ENCODE measurements around the gene NECTIN1. TPM values are rescaled to one million over a fixed set of nuclear protein-coding genes. Genes with fewer than 3 reads are reported as not detected.

NECTIN1 gene
- total RNA-seq, 1 experiment from 2014 or later: 19.9 TPM

DNA sequence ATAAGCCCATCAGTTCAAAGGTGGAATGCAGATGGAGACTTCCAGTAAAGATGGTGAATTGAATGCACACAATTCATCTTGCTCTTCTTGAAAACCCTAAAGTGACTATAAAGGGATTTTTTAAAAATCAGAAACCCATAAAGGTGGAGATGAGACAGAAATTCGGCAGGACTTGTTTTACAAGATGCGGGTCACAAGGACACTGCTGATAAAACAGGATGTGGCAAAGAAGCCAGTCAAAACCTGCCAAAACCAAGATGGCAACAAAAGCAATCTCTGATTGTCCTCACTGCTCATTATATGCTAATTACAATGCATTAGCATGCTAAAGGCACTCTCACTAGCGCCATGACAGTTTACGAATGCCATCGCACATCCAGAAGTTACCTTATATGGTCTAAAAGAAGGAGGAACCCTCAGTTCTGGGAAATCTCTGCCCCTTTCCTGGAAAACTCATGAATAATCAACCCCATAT, 137.1 kb downstream of the NECTIN1 start:
- no peaks in the 10 kb centered on the region for H3K79me2 ChIP-seq (ENCODE audit: low read length)
- no peak for ATAC-seq
- H3K9ac ChIP-seq (ENCODE audit: low read length): no peak overlapping the region
- no peak for TF ChIP-seq EZH2 (IDR thresholded peaks at IDR 0.05; ENCODE audit: low read length, unreplicated experiment)
- no peak for TF ChIP-seq EZH2phosphoT487 (IDR thresholded peaks at IDR 0.05; ENCODE audit: borderline replicate concordance, low read length)
- TF ChIP-seq, protein P1, sequence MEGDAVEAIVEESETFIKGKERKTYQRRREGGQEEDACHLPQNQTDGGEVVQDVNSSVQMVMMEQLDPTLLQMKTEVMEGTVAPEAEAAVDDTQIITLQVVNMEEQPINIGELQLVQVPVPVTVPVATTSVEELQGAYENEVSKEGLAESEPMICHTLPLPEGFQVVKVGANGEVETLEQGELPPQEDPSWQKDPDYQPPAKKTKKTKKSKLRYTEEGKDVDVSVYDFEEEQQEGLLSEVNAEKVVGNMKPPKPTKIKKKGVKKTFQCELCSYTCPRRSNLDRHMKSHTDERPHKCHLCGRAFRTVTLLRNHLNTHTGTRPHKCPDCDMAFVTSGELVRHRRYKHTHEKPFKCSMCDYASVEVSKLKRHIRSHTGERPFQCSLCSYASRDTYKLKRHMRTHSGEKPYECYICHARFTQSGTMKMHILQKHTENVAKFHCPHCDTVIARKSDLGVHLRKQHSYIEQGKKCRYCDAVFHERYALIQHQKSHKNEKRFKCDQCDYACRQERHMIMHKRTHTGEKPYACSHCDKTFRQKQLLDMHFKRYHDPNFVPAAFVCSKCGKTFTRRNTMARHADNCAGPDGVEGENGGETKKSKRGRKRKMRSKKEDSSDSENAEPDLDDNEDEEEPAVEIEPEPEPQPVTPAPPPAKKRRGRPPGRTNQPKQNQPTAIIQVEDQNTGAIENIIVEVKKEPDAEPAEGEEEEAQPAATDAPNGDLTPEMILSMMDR (conservative IDR thresholded peaks at IDR 0.05; ENCODE audit: low read depth, low read length): no peak
- BruUV-seq (replicated peaks): no TSS peak
- ChIA-PET POLR2A (ENCODE audit: unreplicated experiment) (no interaction called here), CTCF (no interaction called here)
- H3K9me2 ChIP-seq (replicated peaks; ENCODE audit: low read length): no peaks in the 10 kb centered on the region
- no peaks in the 10 kb centered on the region for H3K36me3 ChIP-seq (ENCODE audit: low read depth, low read length)
- H2AFZ ChIP-seq (ENCODE audit: low read length): no peak overlapping the region
- DNase-seq: peak; percentile 56
- peak overlapping the region; percentile 89 for H3K27ac ChIP-seq (ENCODE audit: low read length)
- peak overlapping the region; percentile 38; the same call in 1 of the 2 replicates for H3K4me2 ChIP-seq (ENCODE audit: low read length)
- peaks cover 14% of the 10 kb centered on the region for H3F3A ChIP-seq (ENCODE audit: low read length, unreplicated experiment)
- intact Hi-C loops (cut with micrococcal nuclease): loop anchor here (2.0 to 10.0 kb wide), 2 partner anchors 111 to 133 kb away; partner anchors contain the start of gene NECTIN1
- peaks cover 48% of the 10 kb centered on the region for H3K4me1 ChIP-seq (ENCODE audit: insufficient read depth, low read length)
- no peaks in the 10 kb centered on the region for H3K9me3 ChIP-seq (ENCODE audit: low read length)
- no peak overlapping the region for H3K4me3 ChIP-seq (ENCODE audit: low read length)
- H3K27me3 ChIP-seq (ENCODE audit: low read length): no peaks in the 10 kb centered on the region
- H4K20me1 ChIP-seq (ENCODE audit: low read length): no peaks in the 10 kb centered on the region

DNA sequence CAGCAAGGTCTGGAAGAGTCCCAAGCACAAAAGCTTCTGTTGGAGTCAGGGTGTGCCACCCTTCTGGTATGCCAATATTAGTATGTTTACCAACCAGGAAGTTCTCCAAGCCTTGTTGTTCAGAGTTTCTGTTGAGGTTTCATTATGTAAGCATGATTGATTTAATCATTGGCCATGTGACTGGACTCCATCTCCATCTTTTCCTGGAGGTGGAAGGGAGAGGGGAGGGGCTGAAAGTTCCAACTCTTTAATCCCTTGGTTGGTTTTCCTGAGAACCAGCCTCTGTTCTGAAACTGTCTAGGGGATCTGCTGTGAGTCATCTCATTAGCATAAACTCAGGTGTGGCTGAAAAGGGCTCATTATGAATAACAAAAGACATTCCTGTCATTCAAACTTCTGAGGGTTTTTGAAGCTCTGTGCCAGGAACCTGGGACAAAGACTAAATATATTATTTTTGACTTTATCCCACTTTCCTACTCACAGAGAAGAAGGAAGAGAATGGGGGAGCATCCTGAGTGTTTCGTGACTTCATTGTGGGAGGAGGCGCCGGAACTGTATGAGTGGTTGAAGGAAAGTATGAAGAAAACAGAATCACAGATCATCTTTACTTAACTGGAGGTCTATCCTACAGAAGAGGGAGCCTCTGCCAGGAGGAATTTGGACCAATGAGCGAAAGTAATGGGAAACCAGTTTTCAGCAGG, 138.2 kb downstream of the NECTIN1 start:
- peak; percentile 97 for DNase-seq
- Histone ChIP-seq H3K36me3 (ENCODE audit: low read depth, low read length) (no peaks in the 10 kb centered on the region), H3K27ac (ENCODE audit: low read length) (peak overlapping the region; percentile 89), H3K27me3 (ENCODE audit: low read length) (no peaks in the 10 kb centered on the region), H3K9me2 (replicated peaks; ENCODE audit: low read length) (no peaks in the 10 kb centered on the region), H3K4me2 (ENCODE audit: low read length) (peak overlapping the region; percentile 38), H3K9me3 (ENCODE audit: low read length) (no peaks in the 10 kb centered on the region), H2AFZ (ENCODE audit: low read length) (peak overlapping the region; percentile 5; the same call in 1 of the 2 replicates), H3K79me2 (ENCODE audit: low read length) (no peaks in the 10 kb centered on the region), H3K9ac (ENCODE audit: low read length) (peak overlapping the region; percentile 57), H3F3A (ENCODE audit: low read length, unreplicated experiment) (peaks cover 14% of the 10 kb centered on the region), H3K4me3 (ENCODE audit: low read length) (no peak overlapping the region), H4K20me1 (ENCODE audit: low read length) (no peaks in the 10 kb centered on the region), H3K4me1 (ENCODE audit: insufficient read depth, low read length) (peaks cover 56% of the 10 kb centered on the region)
- TF ChIP-seq EZH2 (IDR thresholded peaks at IDR 0.05; ENCODE audit: low read length, unreplicated experiment): no peak
- TF ChIP-seq, protein P1 (conservative IDR thresholded peaks at IDR 0.05; ENCODE audit: low read depth, low read length): no peak
- TF ChIP-seq EZH2phosphoT487 (IDR thresholded peaks at IDR 0.05; ENCODE audit: borderline replicate concordance, low read length): no peak
- TSS peak; percentile 50 for BruUV-seq (replicated peaks)
- ChIA-PET POLR2A (ENCODE audit: unreplicated experiment) (no interaction called here), CTCF (interaction anchor here (0.5 kb wide), 1 partner anchor 235 kb away, joined by 3 read pairs; no protein-coding TSS in a partner anchor)
- peak; percentile 82 for ATAC-seq
- intact Hi-C loops (cut with micrococcal nuclease): loop anchor here (2.0 to 10.0 kb wide), 2 partner anchors 110 to 134 kb away; partner anchors contain the start of gene NECTIN1

DNA sequence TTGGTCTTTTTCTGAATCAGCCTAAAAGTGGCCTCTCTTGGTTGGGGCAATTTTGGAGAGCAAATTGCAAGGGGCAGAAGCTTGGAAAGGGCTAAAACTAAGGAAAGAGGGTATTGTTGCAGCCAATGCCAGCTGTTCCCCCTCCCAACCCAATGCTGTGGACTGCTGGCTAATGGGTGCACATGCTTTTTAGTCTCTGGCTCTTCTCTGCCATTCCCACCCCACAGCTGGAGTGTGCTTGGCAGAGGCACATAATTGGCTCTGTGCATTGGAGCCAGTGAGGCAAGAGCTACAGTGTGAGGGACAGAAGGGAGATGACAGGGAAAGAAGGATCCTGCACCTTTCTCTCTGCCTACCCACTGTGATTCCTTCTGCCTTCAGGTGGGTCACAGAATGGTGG, 140.0 kb downstream of the NECTIN1 start:
- Histone ChIP-seq H3K4me2 (ENCODE audit: low read length) (no peak overlapping the region), H3K36me3 (ENCODE audit: low read depth, low read length) (no peaks in the 10 kb centered on the region), H3K9me3 (ENCODE audit: low read length) (no peaks in the 10 kb centered on the region), H3K27me3 (ENCODE audit: low read length) (no peaks in the 10 kb centered on the region), H3K27ac (ENCODE audit: low read length) (no peak overlapping the region), H2AFZ (ENCODE audit: low read length) (no peak overlapping the region), H3K9ac (ENCODE audit: low read length) (no peak overlapping the region), H4K20me1 (ENCODE audit: low read length) (no peaks in the 10 kb centered on the region), H3F3A (ENCODE audit: low read length, unreplicated experiment) (peaks cover 9% of the 10 kb centered on the region), H3K4me1 (ENCODE audit: insufficient read depth, low read length) (peaks cover 54% of the 10 kb centered on the region), H3K9me2 (replicated peaks; ENCODE audit: low read length) (no peaks in the 10 kb centered on the region), H3K79me2 (ENCODE audit: low read length) (0 out of 2 replicates have a peak, but pooled peaks cover 4% of the 10 kb centered on the region), H3K4me3 (ENCODE audit: low read length) (no peak overlapping the region)
- intact Hi-C loops (cut with micrococcal nuclease): no loop called here
- DNase-seq (no peak), ATAC-seq (no peak)
- TF ChIP-seq, protein P1 (conservative IDR thresholded peaks at IDR 0.05; ENCODE audit: low read depth, low read length): no peak
- no peak for TF ChIP-seq EZH2 (IDR thresholded peaks at IDR 0.05; ENCODE audit: low read length, unreplicated experiment)
- TF ChIP-seq EZH2phosphoT487 (IDR thresholded peaks at IDR 0.05; ENCODE audit: borderline replicate concordance, low read length): no peak
- BruUV-seq (replicated peaks): no TSS peak
- ChIA-PET CTCF (no interaction called here), POLR2A (ENCODE audit: unreplicated experiment) (no interaction called here)

Data from PC-3 (cell line).